K562 (cell line): ENCODE measurements around the gene MMP11. TPM values are rescaled to one million over a fixed set of nuclear protein-coding genes. Genes with fewer than 3 reads are reported as not detected.

Source experiments
- CCNT2 ChIP-seq: IDR thresholded peaks from 2 replicates; pipeline ENCODE4 v1.6.1; 2011; ENCODE audit warnings: borderline replicate concordance, low read depth, mild to moderate bottlenecking, moderate library complexity, mixed read lengths, low read length; ENCODE audit not compliant: insufficient read length; ENCODE audit errors: extremely low read depth
- CHD1 ChIP-seq: fragments of 200-600 bp; sonication (generic); IDR thresholded peaks from one replicate; pipeline ENCODE4 v1.6.1; 2012; ENCODE audit warnings: mild to moderate bottlenecking, moderate library complexity, low read length, inconsistent platforms
- FOXJ2 ChIP-seq: fragments of 200-800 bp; sonication (Bioruptor generic); IDR thresholded peaks from 2 replicates; pipeline ENCODE4 v1.6.1; 2016; ENCODE audit warnings: missing genetic modification characterization, missing compliant biosample characterization
- GTF2E2 ChIP-seq: fragments of 200-800 bp; sonication (Bioruptor generic); IDR thresholded peaks from 2 replicates; pipeline ENCODE4 v1.6.1; 2016; ENCODE audit warnings: missing genetic modification characterization, missing compliant biosample characterization
- HDAC1 ChIP-seq, 2 experiments: fragments of 450-650 bp; IDR thresholded peaks; 2 replicates each; pipeline ENCODE4 v1.6.1; 2016 to 2017; ENCODE audit warnings: inconsistent platforms in 1 of 2, mild to moderate bottlenecking in 1 of 2, moderate library complexity in 1 of 2
- KHSRP ChIP-seq: fragments of 450-650 bp; IDR thresholded peaks from 2 replicates; pipeline ENCODE4 v1.6.1; 2017
- MNT ChIP-seq, 2 experiments: fragments of 450-650 bp; conservative IDR thresholded peaks; 2 replicates each; pipeline ENCODE4 v1.6.1; 2017; ENCODE audit warnings: mild to moderate bottlenecking in 2 of 2, moderate library complexity in 2 of 2
- MYC ChIP-seq, 2 experiments: fragments of 250-450 bp in 1 of 2; sonication (Bioruptor Pico) in 1 of 2; IDR thresholded peaks; 2 replicates each; pipeline versions ENCODE4 v1.5.1 to v1.6.1; 2012 to 2021; ENCODE audit warnings: low read depth in 2 of 2, borderline replicate concordance in 1 of 2, improper control_type of control experiment in 1 of 2, low read length in 1 of 2, mild to moderate bottlenecking in 1 of 2, moderate library complexity in 1 of 2
- POLR2G ChIP-seq: fragments of 200-400 bp; formaldehyde crosslinking; IDR thresholded peaks from 2 replicates; pipeline ENCODE4 v1.6.1; 2017; ENCODE audit warnings: low read depth, mild to moderate bottlenecking, antibody characterized with exemption, low read length, moderate library complexity
- REST ChIP-seq, 2 experiments: fragments of 450-650 bp; formaldehyde crosslinking in 1 of 2; IDR thresholded peaks; 2 replicates each; pipeline versions ENCODE4 v1.4.0 to v1.6.1; 2014 to 2020; ENCODE audit warnings: mild to moderate bottlenecking in 2 of 2, borderline replicate concordance in 1 of 2, low read depth in 1 of 2
- ZNF146 ChIP-seq: IDR thresholded peaks from one replicate; pipeline ENCODE4 v1.6.1; 2018; ENCODE audit warnings: missing compliant biosample characterization; ENCODE audit not compliant: unreplicated experiment
- ZNF764 ChIP-seq: fragments of 250-450 bp; sonication (Bioruptor Pico); IDR thresholded peaks from 2 replicates; pipeline ENCODE4 v1.4.0; 2020; ENCODE audit warnings: low read depth, mild to moderate bottlenecking, moderate library complexity
- polyA plus RNA-seq, 8 experiments: library from polyadenylated mRNA; depleted of rRNA in 4 of 8; stranded (reverse) in 5 of 8; unstranded in 3 of 8; fragments of >200 nt; fragmentation: Nextera tagmentation in 2 of 8; fragmentation: Illumina TruSeq in 1 of 8; extraction: Ambion mirVana in 2 of 8; extraction: Trizol in 1 of 8; gene quantifications; 2 replicates each; pipeline versions ENCODE4 v1.2.1 to v1.2.3, GENCODE V29; 2011 to 2014; ENCODE audit warnings: inconsistent platforms in 1 of 8, missing spikeins in 1 of 8
- total RNA-seq, 7 experiments: library from RNA; depleted of rRNA in 6 of 7; stranded (reverse); fragments of >200 nt in 6 of 7; fragmentation: Illumina TruSeq in 2 of 7; extraction: Trizol in 2 of 7; gene quantifications; 2 replicates each; pipeline versions ENCODE4 v1.2.1 to v1.2.3, GENCODE V29; 2011 to 2021; ENCODE audit warnings: low replicate concordance in 1 of 7
- TF ChIP-seq, protein P1 (sequence below), 2 experiments: fragments of 200-800 bp in 1 of 2; sonication (Bioruptor generic) in 1 of 2; sonication (generic) in 1 of 2; formaldehyde crosslinking in 1 of 2; IDR thresholded peaks in 1 of 2; conservative IDR thresholded peaks in 1 of 2; 2 replicates each; pipeline versions ENCODE4 v1.5.0 to v1.6.1; 2016 to 2020; ENCODE audit warnings: missing compliant biosample characterization in 1 of 2, missing genetic modification characterization in 1 of 2, missing genetic modification reagents in 1 of 2

Gene MMP11
- total and polyA plus RNA-seq, 9 of the 15 experiments (the other 6 are each of a cell fraction or from before 2014, with no cell fraction given) = 0.14 to 1.8 (median 1.1) TPM; not detected in 2

GRCh38 chr22:23786752-23787599 is 14.3 kb downstream of the MMP11 start, which contains the start of gene SMARCB1 (continued):
- no peak for TF ChIP-seq GTF2E2 (tag)
- TF ChIP-seq, protein P1, sequence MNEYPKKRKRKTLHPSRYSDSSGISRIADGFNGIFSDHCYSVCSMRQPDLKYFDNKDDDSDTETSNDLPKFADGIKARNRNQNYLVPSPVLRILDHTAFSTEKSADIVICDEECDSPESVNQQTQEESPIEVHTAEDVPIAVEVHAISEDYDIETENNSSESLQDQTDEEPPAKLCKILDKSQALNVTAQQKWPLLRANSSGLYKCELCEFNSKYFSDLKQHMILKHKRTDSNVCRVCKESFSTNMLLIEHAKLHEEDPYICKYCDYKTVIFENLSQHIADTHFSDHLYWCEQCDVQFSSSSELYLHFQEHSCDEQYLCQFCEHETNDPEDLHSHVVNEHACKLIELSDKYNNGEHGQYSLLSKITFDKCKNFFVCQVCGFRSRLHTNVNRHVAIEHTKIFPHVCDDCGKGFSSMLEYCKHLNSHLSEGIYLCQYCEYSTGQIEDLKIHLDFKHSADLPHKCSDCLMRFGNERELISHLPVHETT (CRISPR knock-in tag; conservative IDR thresholded peaks at IDR 0.05 in 1 of 2, IDR thresholded peaks at IDR 0.05 in 1 of 2) = peak in 1 of 2 experiments; percentile 80; a peak in 2 of 4 replicates
- TF ChIP-seq MNT (conservative IDR thresholded peaks at IDR 0.05) = peak in 1 of 2 experiments; percentile 53; a peak in 3 of 4 replicates
- TF ChIP-seq FOXJ2 (tag) = peak; percentile 50; the same call in 1 of the 2 replicates
- TF ChIP-seq ZNF764 = no peak
- TF ChIP-seq CHD1 = peak; percentile 79
- TF ChIP-seq ZNF146 (CRISPR knock-in tag) = no peak
- TF ChIP-seq HDAC1 (IDR thresholded peaks at IDR 0.05) = peak in 1 of 2 experiments; percentile 31; a peak in 1 of 4 replicates
- TF ChIP-seq CCNT2 = peak; percentile 57
- TF ChIP-seq KHSRP = no peak
- peak; percentile 5; the same call in 1 of the 2 replicates for TF ChIP-seq REST (IDR thresholded peaks at IDR 0.05; ENCODE audit: borderline replicate concordance)
- TF ChIP-seq REST (CRISPR knock-in tag; IDR thresholded peaks at IDR 0.05; ENCODE audit: low read depth) = 0 out of 2 replicates have a peak, but pooled peaks have one; percentile 48
- TF ChIP-seq POLR2G = peak; percentile 92
- TF ChIP-seq MYC (IDR thresholded peaks at IDR 0.05; ENCODE audit: low read depth, low read length) = peak; percentile 19; the same call in 1 of the 2 replicates
- no peak for TF ChIP-seq MYC (CRISPR knock-in tag; IDR thresholded peaks at IDR 0.05; ENCODE audit: borderline replicate concordance, low read depth)
